Fibroblast of lung (primary cell): ENCODE data around the gene PSAT1. TPM values are rescaled to one million over a fixed set of nuclear protein-coding genes. Genes with fewer than 3 reads are reported as not detected.

Experiments used
- DNase-seq, 2 donors: peaks; one replicate each; pipeline versions ENCODE4 v3.0.0 to v3.0.0-alpha.2; 2010; ENCODE audit warnings: low read depth in 2 of 2
- H2AFZ ChIP-seq: 2 replicates; pipeline ENCODE4 v1.5.1; 2012; ENCODE audit warnings: low read length, control low read depth, inconsistent platforms
- H3K27ac ChIP-seq: 2 replicates; pipeline ENCODE4 v1.5.1; 2011; ENCODE audit warnings: low read length, control low read depth; ENCODE audit not compliant: insufficient read depth
- H3K27me3 ChIP-seq: 2 replicates; pipeline ENCODE4 v1.5.1; 2011; ENCODE audit warnings: mild to moderate bottlenecking, low read length; ENCODE audit not compliant: control insufficient read depth, insufficient read depth
- H3K36me3 ChIP-seq: 2 replicates; pipeline ENCODE4 v1.5.1; 2011; ENCODE audit warnings: low read length; ENCODE audit not compliant: control insufficient read depth, insufficient read depth
- H3K4me1 ChIP-seq: 2 replicates; pipeline ENCODE4 v1.5.1; 2011; ENCODE audit warnings: low read length; ENCODE audit not compliant: control insufficient read depth, insufficient read depth; ENCODE audit errors: extremely low read depth
- H3K4me2 ChIP-seq: 2 replicates; pipeline ENCODE4 v1.5.1; 2011; ENCODE audit warnings: low read length, control low read depth; ENCODE audit not compliant: insufficient read depth; ENCODE audit errors: extremely low read depth
- H3K4me3 ChIP-seq, 4 experiments: fragments of 200-600 bp in 1 of 4; sonication (generic) in 1 of 4; replicated peaks in 1 of 4; 2 replicates each; pipeline ENCODE4 v1.5.1; 2011 to 2016; ENCODE audit warnings: low read length in 4 of 4, low read depth in 3 of 4, mild to moderate bottlenecking in 3 of 4, control low read depth in 2 of 4, inconsistent platforms in 1 of 4, mixed read lengths in 1 of 4; ENCODE audit not compliant: insufficient read depth in 1 of 4; ENCODE audit errors: control extremely low read depth in 1 of 4
- H3K79me2 ChIP-seq: 2 replicates; pipeline ENCODE4 v1.5.1; 2012; ENCODE audit warnings: mild to moderate bottlenecking, low read length, inconsistent platforms; ENCODE audit not compliant: control insufficient read depth, insufficient read depth
- H3K9ac ChIP-seq: 2 replicates; pipeline ENCODE4 v1.5.1; 2011; ENCODE audit warnings: mild to moderate bottlenecking, low read length, control low read depth; ENCODE audit not compliant: insufficient read depth
- H3K9me3 ChIP-seq: 2 replicates; pipeline ENCODE4 v1.5.1; 2012; ENCODE audit warnings: low read depth, low read length; ENCODE audit not compliant: control insufficient read depth, insufficient read depth
- H4K20me1 ChIP-seq: 2 replicates; pipeline ENCODE4 v1.5.1; 2011; ENCODE audit warnings: low read length; ENCODE audit not compliant: control insufficient read depth, insufficient read depth; ENCODE audit errors: extremely low read depth
- CTCF ChIP-seq, 2 donors: IDR thresholded peaks in 1 of 2; conservative IDR thresholded peaks in 1 of 2; 1 replicate in 1 of 2; 2 replicates in 1 of 2; pipeline ENCODE4 v1.5.1; 2011 to 2012; ENCODE audit warnings: low read length in 2 of 2, control low read depth in 1 of 2, inconsistent platforms in 1 of 2, low read depth in 1 of 2, mild to moderate bottlenecking in 1 of 2
- EZH2 ChIP-seq: IDR thresholded peaks from 2 replicates; pipeline ENCODE4 v1.5.1; 2012; ENCODE audit warnings: low read length, control low read depth, mild to moderate bottlenecking; ENCODE audit errors: missing control alignments
- polyA plus RNA-seq, 2 donors: library from polyadenylated mRNA; depleted of rRNA in 1 of 2; stranded (reverse) in 1 of 2; unstranded in 1 of 2; fragments of >200 nt; gene quantifications; 2 replicates each; pipeline ENCODE4 v1.2.1, GENCODE V29; 2011 to 2012; ENCODE audit warnings: missing spikeins in 1 of 2
- total RNA-seq: library from RNA; depleted of rRNA; stranded (reverse); fragments of >200 nt; gene quantifications from 2 replicates; pipeline ENCODE4 v1.2.1, GENCODE V29; 2014

The PSAT1 gene
- total and polyA plus RNA-seq, 2 donors (not counting 1 experiment from before 2014, with no cell fraction given): 74.6 to 115 TPM

GRCh38 chr9:78295731-78296130 is 1.2 kb upstream of the PSAT1 start:
- DNase-seq: peak in 1 of 2 donors; percentile 33
- H3K9me3 ChIP-seq: no peaks in the 10 kb centered on the region
- no peaks in the 10 kb centered on the region for H4K20me1 ChIP-seq
- no peak overlapping the region for H3K9ac ChIP-seq
- H3K27ac ChIP-seq: no peak overlapping the region
- no peaks in the 10 kb centered on the region for H3K79me2 ChIP-seq
- no peaks in the 10 kb centered on the region for H3K4me1 ChIP-seq
- peak overlapping the region; percentile 36 for H3K4me2 ChIP-seq
- TF ChIP-seq EZH2 (no peak), CTCF (conservative IDR thresholded peaks at IDR 0.05 in 1 of 2, IDR thresholded peaks at IDR 0.05 in 1 of 2; ENCODE audit: low read depth in 1 of 2, low read length in 2 of 2) (no peak)
- no peaks in the 10 kb centered on the region for H3K36me3 ChIP-seq
- no peak overlapping the region for H2AFZ ChIP-seq
- no peaks in the 10 kb centered on the region for H3K27me3 ChIP-seq
- peak overlapping the region in 2 of 4 experiments; percentile 68 to 90 for H3K4me3 ChIP-seq

GRCh38 chr9:78296201-78296892 is 578 bp upstream of the PSAT1 start:
- Histone ChIP-seq H3K27me3 (no peaks in the 10 kb centered on the region), H3K4me3 (peak overlapping the region; percentile 26 to 90 (median 55)), H3K4me1 (no peaks in the 10 kb centered on the region), H3K9me3 (no peaks in the 10 kb centered on the region), H3K9ac (peak overlapping the region; percentile 41), H3K36me3 (no peaks in the 10 kb centered on the region), H3K4me2 (peak overlapping the region; percentile 36), H3K79me2 (no peaks in the 10 kb centered on the region), H4K20me1 (no peaks in the 10 kb centered on the region), H3K27ac (peak overlapping the region; percentile 46), H2AFZ (peak overlapping the region; percentile 51)
- TF ChIP-seq EZH2 (no peak), CTCF (conservative IDR thresholded peaks at IDR 0.05 in 1 of 2, IDR thresholded peaks at IDR 0.05 in 1 of 2; ENCODE audit: low read depth in 1 of 2, low read length in 2 of 2) (no peak)
- DNase-seq: peak; percentile 56 to 65

- Histone ChIP-seq H3K4me1 (no peaks in the 10 kb centered on the region), H3K36me3 (no peaks in the 10 kb centered on the region), H3K27me3 (no peaks in the 10 kb centered on the region), H3K9ac (peak overlapping the region; percentile 32), H3K4me2 (peak overlapping the region; percentile 71), H3K9me3 (no peaks in the 10 kb centered on the region), H4K20me1 (no peaks in the 10 kb centered on the region), H3K27ac (no peak overlapping the region), H2AFZ (peak overlapping the region; percentile 59), H3K79me2 (no peaks in the 10 kb centered on the region), H3K4me3 (peak overlapping the region; percentile 52 to 99 (median 76))
- no peak for TF ChIP-seq CTCF (conservative IDR thresholded peaks at IDR 0.05 in 1 of 2, IDR thresholded peaks at IDR 0.05 in 1 of 2; ENCODE audit: low read depth in 1 of 2, low read length in 2 of 2)
- no peak for TF ChIP-seq EZH2
- DNase-seq: peak in 1 of 2 donors; percentile 32
Observed at GRCh38 chr9:78297672-78297961, 692 bp downstream of the PSAT1 start.
